ENCODE measurements around the gene SFXN3. TPM values are rescaled to one million over a fixed set of nuclear protein-coding genes. Genes with fewer than 3 reads are reported as not detected.

Gene SFXN3
- total and polyA plus RNA-seq, 10 of the 15 experiments (the other 5 are each of a cell fraction or from before 2014, with no cell fraction given) = 0.05 to 11.3 (median 1.2) TPM

GRCh38 chr10:101021239-101021638, 9.8 kb upstream of the SFXN3 start:
- TF ChIP-seq ATF7 (IDR thresholded peaks at IDR 0.05; ENCODE audit: low read depth) (no peak), ZBTB4 (CRISPR knock-in tag; IDR thresholded peaks at IDR 0.05) (no peak), POLR2AphosphoS5 (IDR thresholded peaks at IDR 0.05; ENCODE audit: low read length) (no peak), IKZF1 (conservative IDR thresholded peaks at IDR 0.05) (no peak), NFYB (IDR thresholded peaks at IDR 0.05; ENCODE audit: insufficient read depth, low read depth, low read length) (no peak), NFXL1 (IDR thresholded peaks at IDR 0.05; ENCODE audit: borderline replicate concordance) (no peak), CEBPZ (IDR thresholded peaks at IDR 0.05; ENCODE audit: low read depth, low read length) (no peak), ZNF24 (IDR thresholded peaks at IDR 0.05) (no peak), USF1 (IDR thresholded peaks at IDR 0.05; ENCODE audit: borderline replicate concordance, extremely low read length, insufficient read depth, low read depth, low read length) (no peak), CBX3 (IDR thresholded peaks at IDR 0.05; ENCODE audit: borderline replicate concordance, low read depth) (no peak), MEF2A (IDR thresholded peaks at IDR 0.05; ENCODE audit: insufficient read depth, low read depth, low read length) (no peak)
- WGBS (ENCODE audit: insufficient coverage, insufficient replicate concordance, low lambda C conversion rate, missing lambda C conversion rate) = 41% methylated on average over 4 of the region's 4 CpGs
- Histone ChIP-seq H3K9ac (ENCODE audit: control insufficient read depth, insufficient read depth, low read length) (no peak overlapping the region), H3K4me2 (ENCODE audit: control insufficient read depth, insufficient read depth) (no peak overlapping the region), H3K4me3 (no peak overlapping the region), H2AFZ (ENCODE audit: control insufficient read depth, low read depth, low read length) (no peak overlapping the region), H3K27me3 (replicated peaks in 1 of 2; ENCODE audit: control insufficient read depth in 2 of 2, insufficient read depth in 2 of 2, low read length in 1 of 2) (peaks cover 10% of the 10 kb centered on the region in 2 experiments; a peak in 3 of 4 replicates), H4K20me1 (ENCODE audit: control insufficient read depth, insufficient read depth) (no peaks in the 10 kb centered on the region), H3K27ac (ENCODE audit: control insufficient read depth, insufficient read depth) (no peak overlapping the region), H3K9me3 (replicated peaks; ENCODE audit: control insufficient read depth, insufficient read depth, low read length) (no peaks in the 10 kb centered on the region), H3K79me2 (ENCODE audit: control insufficient read depth, insufficient read depth, low read length) (no peaks in the 10 kb centered on the region), H3K36me3 (ENCODE audit: control insufficient read depth in 2 of 2, insufficient read depth in 2 of 2, low read length in 1 of 2) (no peaks in the 10 kb centered on the region), H3K4me1 (ENCODE audit: control insufficient read depth, insufficient read depth, low read length) (peaks cover 9% of the 10 kb centered on the region)
- in situ Hi-C loops (cut with MboI) (no loop called here), intact Hi-C loops (cut with micrococcal nuclease; ENCODE audit: unreplicated experiment) (no loop called here)
- DNase-seq (ENCODE audit: low read depth, low spot score) (no peak), ATAC-seq (no peak), FAIRE-seq (no peak)
- POLR2A ChIA-PET = no interaction called here
- SMC1A ChIA-PET (ENCODE audit: uncharacterized antibody, unreplicated experiment) = no interaction called here
- BruUV-seq (replicated peaks) = no TSS peak
- CTCF ChIA-PET = no interaction called here
- RAD21 ChIA-PET (ENCODE audit: unreplicated experiment) = no interaction called here
